Ramos (cell line): ENCODE data around the gene PPP6R2.
"Not testable (repeated sequence)": the region's sequence is repeated elsewhere in the genome, so short reads cannot be mapped to it uniquely, and the experiment has no call there.

Experiments
- in situ Hi-C: fragments of 300-500 bp; cut with MboI; formaldehyde crosslinking; loops from one replicate; pipeline ENCODE4 v1.14.3; 2022; ENCODE audit warnings: low sequenced_read_pairs; ENCODE audit not compliant: unreplicated experiment

The PPP6R2 gene

DNA sequence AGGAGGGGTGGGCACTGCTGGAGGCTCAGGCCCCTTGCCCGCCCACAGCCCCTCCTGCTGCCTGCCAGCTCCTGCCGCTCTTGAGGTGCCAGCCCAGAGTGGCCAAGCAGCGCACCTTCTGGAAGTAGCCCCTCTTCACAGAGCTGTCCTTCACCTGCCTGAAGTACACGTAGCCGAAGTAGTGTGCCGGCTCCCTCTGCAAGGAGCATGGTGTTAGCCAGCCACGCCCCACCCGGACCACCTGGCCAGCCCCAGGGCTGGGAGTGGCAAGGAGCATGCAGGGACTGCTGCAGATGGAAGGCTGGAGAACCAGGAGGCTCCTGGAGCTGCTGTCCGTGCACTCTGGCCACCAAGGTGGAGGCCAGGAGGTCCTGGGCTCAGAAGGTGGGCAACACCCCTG lies 25.9 kb upstream of the PPP6R2 start:
- in situ Hi-C loops: no loop called here

DNA sequence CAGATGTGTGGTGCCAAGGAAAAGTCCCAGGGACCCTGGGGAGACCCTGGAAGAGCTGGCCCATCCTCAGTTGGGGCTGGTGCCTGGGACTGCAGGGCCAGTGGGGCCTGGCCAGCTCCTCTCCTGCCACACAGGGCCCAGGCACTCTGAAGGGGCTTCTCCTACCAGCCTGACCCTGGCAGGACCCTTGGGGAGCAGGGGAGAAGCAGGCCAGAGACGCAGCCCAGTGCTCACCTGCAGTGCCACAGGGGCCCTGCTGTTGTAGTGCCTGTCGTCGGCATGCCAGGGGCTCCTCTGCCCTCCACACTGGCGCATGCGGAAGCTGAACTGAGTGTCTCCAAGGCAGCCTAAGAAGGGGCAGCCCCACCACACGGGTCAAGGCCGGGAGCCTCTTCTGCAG lies 25.5 kb upstream of the PPP6R2 start:
- in situ Hi-C loops: no loop called here

DNA sequence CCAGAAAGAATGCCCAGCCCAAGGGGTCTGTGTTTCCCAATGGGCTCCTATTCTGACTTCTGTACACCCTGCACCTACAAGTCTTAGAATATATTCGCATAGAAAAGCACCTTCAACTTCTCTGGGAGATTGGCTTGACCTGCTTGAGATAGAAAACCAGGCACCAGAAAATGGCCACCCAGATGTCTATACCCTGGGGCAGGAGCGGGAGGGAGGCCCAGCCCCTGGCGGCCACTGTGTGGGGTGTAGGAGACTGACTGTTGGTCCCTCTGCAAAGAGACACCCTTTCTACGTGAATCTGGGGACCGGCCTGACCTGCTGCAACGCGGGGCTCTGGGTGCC lies 24.8 kb upstream of the PPP6R2 start:
- in situ Hi-C loops: no loop called here

DNA sequence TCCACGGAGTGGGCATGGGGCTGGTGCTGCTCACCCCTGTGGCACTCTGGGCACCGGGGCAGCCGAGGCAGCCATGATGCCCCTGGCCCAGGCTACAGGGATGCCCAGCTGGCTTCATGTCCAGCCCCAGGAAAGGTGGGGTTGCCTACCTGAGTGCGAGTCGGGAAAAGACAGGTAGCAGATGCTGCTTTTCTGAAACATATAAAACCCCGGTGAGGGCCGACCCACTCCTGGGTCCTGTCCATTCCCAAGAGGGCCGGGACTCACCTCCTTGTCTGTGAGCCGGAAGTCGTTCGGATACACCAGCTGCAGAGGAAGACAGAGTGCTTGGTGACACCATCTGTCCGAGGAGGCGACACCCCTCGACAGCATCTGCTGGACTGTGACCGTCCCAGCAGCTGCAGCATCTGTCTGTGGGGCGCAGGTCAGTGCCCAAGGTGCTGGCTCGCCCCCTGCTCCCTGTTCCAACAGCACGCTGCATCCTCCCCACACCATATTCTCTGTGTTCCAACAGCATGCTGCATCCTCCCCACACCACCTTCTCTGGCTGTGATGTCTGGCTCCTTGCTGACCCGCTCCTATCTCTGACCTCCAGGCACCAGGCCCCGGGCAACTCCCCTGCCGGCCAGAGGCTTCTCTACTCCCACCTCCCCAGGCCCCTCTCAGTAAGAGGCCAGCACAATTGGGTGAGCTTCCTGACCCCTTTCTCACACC lies 24.3 kb upstream of the PPP6R2 start:
- in situ Hi-C loops: no loop called here

DNA sequence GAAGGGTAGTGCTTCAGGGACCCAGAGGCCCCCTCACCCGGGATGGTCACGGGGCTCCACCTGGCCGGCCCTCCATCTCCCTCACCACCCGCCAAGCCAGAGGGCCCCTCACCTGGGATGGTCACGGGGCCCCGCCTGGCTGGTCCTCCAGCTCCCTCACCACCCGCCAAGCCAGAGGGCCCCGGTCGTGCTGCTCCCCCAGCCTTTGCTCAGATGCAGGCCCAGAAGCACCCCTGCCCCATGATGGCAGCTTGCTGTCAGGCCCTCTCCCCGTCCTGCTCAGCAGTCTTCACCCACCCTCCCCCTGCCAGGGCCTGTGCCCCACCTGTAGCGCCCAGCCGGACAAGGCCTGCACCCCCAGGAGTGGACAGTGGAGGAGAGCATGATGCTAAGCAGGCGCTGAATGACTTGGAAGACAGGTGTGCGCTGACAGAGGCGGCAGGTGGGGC lies 23.6 kb upstream of the PPP6R2 start:
- in situ Hi-C loops: no loop called here

DNA sequence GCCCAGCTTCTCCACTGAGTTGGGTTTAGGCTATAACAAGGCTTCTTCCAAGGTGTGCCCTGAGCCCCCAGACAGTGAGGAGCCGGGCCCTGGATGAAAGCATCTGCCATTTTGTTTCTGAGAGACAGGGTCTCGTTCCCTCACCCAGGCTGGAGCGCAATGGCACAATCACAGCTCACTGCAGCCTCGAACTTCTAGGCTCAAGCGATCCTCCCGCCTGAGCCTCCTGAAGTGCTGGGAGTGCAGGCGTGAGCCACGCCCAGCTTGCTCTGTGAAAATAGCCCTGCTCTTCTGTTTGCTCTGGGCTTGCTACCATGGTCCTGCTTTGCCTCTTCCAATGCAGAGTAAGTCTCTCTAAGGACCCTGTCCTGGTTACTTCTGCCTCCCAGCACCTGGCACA lies 23.0 kb upstream of the PPP6R2 start:
- in situ Hi-C loops: no loop called here

DNA sequence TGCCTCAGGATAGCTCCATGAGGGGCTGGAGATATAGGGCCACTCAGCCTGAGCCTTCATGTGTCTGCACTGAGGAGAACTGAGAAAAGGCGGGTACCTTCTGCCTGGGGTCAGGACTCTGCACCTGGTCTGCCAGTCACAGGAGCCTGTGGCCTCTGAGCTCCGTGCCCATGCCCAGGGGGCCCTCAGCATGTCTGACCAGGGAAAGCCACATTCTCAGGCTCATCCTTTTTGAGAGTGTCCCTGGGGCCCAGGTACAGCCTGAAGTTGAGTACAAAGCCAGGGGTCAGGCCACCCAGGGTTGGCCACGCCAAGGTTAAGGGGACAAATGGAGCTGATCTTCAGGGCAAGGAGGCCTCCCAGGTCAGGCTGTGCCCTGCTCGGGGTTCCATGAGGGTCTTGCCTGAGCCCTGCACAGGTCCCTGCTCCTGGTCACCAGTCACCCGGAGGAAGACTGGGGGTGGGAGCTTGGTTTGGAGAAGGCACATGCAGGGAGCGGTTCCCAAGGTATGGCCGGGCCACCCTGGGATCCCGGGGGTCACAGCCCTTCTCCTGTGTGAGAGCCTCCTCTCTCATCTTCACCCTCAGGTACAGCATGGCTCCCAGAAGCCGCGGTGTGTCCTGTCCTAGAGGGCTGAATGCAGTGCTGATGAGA lies 22.3 kb upstream of the PPP6R2 start:
- in situ Hi-C loops: no loop called here

DNA sequence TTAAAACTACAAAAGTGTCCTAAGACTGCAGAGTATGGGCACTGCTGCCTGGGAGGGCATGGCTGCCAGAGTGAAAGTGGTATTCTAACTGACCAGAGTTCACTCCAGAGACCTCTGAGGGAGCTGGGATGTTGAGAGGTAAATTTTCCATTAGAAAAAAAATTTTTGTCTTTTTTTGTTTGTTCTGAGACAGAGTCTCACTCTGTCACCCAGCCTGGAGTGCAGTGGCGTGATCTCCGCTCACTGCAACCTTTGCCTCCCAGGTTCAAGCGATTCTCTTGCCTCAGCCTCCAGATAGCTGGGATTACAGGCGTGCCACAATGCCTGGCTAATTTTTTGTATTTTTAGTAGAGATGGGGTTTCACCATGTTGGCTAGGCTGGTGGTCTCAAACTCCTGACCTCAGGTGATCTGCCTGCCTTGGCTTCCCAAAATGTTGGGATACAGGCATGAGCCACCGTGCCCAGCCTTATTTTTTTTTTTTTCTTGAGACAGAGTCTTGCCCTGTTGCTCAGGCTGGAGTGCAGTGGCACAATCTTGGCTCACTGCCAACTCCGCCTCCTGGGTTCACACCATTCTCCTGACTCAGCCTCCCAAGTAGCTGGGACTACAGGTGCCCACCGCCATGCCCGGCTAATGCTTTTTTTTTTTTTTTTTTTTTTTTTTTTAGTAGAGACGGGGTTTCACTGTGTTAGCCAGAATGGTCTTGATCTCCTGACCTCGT lies 20.6 kb upstream of the PPP6R2 start:
- in situ Hi-C loops: not testable (repeated sequence)

DNA sequence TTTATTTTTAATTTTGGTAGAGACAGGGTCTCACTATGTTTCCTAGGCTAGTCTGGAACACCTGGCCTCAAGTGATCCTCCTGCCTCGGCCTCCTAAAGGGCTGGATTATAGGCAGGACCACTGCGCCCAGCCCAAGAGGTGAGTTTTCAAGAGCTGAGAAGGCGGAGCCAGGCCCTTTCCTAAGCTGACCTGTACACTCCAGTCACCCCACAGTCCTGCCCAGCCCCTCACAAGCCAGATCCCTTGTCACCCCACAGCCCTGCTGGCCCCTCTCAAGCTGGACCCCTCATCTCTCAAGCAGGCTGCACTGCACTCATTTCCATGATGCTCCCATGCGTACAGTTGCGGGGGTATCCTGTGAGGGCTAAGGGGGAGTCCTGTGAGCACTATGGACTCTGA lies 19.2 kb upstream of the PPP6R2 start:
- in situ Hi-C loops: no loop called here

DNA sequence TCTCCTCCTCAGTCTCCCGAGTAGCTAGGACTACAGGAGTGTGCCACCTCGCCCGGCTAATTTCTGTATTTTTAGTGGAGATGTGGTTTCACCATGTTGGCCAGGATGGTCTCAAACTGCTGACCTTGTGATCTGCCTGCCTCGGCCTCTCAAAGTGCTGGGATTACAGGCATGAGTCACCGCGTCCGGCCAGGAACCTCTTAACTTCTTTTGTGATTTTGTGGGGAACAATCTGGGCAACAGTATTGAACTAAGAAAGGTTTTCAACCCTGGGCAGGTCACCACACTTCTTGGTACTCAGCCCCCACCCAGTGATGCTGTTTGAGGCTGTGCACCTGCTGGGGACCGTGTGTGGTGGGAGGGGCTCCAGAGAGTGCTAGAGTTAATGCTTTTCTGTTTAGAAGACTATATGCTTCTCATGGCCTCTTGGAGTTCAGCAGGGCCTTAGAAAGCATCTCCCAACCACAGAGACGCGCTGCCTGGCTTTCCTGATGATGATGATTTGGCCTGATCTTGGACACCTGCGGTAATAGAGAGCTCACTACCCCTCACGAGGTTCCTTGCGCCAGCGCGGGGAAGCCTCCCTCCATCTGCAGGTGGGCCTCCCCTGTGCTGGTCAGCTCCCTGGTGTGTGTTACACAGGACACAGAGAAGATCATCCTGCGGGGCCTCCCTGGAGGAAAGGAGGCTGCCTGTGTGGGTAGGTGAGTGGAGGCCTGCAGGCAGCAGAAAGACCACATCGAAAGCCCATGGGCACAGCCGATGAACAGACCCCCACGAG lies 17.5 kb upstream of the PPP6R2 start:
- in situ Hi-C loops: loop anchor here (5.0 kb wide), 1 partner anchor 48 kb away; no protein-coding TSS in a partner anchor

DNA sequence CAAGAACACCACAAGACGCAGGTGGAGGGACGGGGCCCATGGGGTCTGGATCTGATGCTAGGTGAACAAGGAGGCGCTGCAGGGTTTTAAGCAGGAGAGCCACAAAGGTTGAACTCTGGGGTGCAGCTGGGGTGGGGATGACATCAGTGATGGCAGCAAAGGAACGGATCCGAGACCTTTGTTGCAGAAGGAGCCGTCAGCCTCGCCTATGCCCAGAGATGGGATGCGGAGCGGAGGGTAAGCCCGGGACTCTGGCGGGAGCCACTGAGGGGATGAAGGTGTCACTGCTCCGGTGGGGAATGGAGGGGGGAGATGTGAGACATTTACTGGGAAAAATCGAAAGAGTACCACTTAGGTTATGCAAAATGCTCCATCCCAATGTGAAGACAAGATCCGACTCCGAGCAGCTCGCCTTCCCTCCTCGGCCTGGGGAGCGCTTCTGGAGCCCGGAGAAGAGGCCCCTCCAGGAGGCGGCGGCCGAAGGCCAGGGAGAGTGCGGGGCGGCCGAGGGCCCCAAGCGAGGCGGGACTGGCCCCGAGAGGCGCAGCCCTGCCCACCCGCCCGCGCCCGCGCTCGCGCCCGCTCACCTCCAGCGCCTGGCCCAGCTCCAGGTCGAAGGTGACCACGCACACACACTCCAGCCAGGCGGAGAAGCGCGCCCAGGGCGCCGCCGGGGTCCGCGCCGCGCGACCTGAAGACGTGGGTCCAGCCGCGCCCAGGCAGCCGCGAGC lies 16.7 kb upstream of the PPP6R2 start:
- in situ Hi-C loops: loop anchor here (5.0 kb wide), 1 partner anchor 49 kb away; no protein-coding TSS in a partner anchor

DNA sequence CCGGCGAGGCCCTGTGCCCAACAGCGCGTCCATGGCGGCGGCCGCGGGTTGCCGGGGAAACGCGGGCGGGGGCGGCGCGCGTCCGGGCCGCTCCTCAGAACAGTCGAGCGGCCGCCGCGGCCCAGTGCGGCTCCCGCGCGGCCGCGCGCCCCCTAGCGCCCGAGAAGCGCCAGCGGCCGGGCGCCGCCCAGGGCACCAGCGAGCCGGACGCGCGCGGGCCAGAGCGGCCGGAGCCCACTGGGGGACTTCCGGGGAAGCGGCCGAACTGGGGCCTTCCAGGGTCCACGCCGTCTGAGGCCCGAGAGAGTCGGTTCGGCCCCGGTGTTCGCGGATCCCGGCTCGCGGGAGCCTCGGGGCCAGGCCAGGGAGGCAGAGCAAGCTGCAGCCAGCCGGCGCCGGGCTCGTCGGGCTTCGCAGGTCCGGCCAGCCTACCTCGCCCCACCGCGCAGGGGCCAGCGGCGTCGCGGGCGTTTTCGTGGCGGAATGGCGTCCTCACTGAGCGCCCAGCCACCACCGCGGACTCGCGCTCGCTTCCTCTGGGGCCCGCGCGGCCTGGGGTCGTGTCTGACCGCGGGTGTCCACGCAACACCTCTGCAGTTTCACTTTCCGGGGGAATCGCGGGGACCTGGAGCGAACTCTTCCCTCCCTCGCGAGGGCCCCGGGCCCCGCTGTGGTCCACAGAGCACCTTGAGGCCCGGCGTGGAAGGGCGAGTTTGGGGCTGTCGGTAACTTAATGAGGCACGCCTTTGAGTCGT lies 16.0 kb upstream of the PPP6R2 start, which contains the start of gene DENND6B:
TSS of gene DENND6B (minus strand) at position 57 of the 755 bp plus-strand sequence. CDS start at position 33, 24 bp downstream.
- in situ Hi-C loops: loop anchor here (5.0 kb wide), 1 partner anchor 50 kb away; no protein-coding TSS in a partner anchor

DNA sequence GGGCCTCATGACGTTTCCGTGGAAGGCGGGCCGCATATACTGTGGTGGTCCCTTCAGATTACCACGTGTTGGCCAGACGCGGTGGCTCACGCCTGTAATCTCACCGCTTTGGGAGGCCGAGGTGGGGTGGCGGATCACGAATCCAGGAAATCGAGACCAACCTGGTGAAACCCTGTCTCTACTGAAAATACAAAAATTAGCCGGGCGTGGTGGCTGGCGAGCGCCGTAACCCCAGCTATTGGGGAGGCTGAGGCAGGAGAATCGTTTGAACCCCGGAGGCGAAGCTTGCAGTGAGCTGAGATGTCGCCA lies 15.5 kb upstream of the PPP6R2 start:
- in situ Hi-C loops: loop anchor here (5.0 kb wide), 1 partner anchor 50 kb away; no protein-coding TSS in a partner anchor

DNA sequence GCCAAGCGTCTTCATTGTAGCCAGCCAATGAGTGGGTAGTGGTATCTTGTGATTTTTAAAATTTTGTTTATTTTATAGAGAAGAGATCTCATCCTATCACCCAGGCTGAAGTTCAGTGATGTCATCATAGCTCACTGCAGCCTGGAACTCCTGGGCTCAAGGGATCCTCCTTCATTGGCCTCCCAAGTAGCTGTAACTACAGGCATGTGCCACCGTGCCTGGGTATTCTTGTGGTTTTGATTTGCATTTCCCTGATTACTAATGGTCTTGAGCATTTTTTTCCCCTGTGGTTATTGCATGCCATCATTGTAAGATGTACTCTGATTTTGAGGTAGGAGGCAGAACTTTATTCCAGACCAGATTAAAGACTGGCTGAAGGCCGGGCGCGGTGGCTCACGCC lies 13.9 kb upstream of the PPP6R2 start:
- in situ Hi-C loops: loop anchor here (5.0 kb wide), 1 partner anchor 52 kb away; no protein-coding TSS in a partner anchor

DNA sequence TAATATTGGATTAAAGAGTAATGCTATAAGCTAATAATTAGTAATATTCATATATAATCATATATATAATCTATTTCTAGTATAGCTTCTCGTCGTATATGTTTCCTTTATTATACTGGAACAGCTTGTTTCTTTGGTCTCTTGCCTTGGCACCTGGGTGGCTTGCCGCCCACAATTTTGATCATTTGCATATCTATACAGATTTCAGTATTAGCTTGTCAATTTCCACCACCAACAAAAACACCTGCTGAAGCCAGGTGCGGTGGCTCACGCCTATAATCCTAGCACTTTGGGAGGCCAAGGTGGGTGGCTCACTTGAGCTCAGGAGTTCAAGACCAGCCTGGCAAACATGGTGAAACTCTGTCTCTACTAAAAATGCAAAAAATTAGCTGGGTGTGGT lies 8.7 kb upstream of the PPP6R2 start:
- in situ Hi-C loops: not testable (repeated sequence)

DNA sequence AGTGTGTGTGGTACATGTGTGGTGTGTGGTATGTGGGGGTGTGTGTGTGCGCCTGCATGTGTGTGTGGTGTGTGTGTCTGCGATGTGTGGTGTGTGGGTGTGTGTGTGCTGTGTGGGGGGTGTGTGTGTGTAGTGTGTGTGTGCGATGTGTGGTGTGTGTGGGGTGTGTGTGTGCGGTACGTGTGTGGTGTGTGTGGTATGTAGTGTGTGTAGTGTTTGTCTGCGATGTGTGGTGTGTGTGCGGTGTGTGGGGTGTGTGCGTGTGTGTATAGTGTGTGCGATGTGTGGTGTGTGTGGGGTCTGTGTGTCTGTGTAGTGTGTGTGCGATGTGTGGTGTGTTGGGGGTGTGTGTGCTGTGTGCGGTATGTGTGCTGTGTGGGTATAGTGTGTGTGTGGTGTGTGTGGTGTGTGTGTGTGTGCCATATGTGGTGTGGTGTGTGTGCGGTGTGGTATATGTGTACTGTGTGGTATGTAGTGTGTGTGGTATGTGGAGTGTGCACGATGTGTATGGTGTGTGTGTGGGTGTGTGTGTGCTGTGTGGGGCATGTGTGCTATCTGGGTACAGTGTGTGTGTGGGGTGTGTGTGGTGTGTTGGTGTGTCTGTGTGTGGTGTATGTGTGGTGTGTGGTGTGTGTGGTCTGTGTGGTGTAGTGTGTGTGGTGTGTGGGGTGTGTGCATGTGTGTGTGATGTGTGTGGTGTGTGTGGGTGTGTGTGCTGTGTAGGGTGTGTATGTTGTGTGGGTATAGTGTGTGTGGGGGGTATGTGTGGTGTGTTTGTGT lies 5.7 kb upstream of the PPP6R2 start:
- in situ Hi-C loops: no loop called here

DNA sequence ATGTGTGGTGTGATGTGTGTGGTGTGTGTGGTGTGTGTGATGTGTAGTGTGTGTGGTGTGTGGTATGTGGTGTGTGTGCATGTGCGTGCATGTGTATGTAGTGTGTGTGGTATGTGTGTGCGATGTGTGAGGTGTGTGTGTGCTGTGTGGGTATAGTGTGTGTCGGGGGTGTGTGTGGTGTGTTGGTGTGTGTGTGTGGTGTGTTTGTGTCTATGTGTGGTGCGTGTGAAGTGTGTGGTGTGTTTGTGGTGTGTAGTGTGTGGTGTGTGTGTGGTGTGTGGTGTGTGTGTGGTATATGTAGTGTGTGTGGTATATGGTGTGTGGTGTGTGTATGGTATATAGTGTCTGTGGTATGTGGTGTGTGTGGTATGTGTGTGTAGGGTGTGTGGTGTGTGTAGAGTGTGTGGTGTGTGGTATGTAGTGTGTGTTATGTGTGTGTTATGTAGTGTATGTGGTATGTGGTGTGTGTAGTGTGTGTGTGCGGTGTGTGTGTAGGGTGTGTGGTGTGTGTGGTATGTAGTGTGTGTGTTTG lies 5.0 kb upstream of the PPP6R2 start:
- in situ Hi-C loops: no loop called here

DNA sequence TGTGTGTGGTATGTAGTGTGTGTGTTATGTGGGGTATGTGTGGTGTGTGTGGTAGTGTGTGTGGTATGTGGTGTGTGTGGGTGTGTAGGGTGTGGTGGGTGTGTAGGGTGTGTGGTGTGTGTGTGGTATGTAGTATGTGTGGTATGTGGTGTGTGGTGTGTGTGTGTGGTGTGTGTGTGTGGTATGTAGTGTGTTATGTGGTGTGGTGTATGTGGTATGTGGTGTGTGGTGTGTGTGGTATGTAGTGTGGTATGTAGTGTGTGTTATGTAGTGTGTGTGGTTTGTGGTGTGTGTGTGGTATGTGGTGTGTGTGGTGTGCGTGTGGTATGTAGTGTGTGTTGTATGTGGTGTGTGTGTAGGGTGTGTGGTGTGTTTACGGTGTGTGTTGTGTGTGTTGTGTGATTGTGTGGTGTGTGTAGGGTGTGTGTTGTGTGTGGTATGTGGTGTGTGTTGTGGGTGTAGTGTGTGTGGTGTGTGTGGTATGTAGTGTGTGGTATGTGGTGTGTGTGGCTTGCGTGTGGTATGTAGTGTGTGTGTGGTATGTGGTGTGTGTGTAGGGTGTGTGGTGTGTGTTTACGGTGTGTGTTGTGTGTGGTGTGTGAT lies 4.2 kb upstream of the PPP6R2 start:
- in situ Hi-C loops: no loop called here
